LNCaP clone FGC (cell line): ENCODE measurements around the gene SEC22A.
A peak's percentile ranks its signal among the peaks of the same experiment; 100 is the strongest.

Experiments used
- DNase-seq: peaks from one replicate; pipeline ENCODE4 v3.0.0-alpha.2; 2011; ENCODE audit warnings: low read depth
- H3K4me3 ChIP-seq: 2 replicates; pipeline ENCODE4 v1.5.1; 2011; ENCODE audit warnings: mild to moderate bottlenecking, low read depth, low read length, control low read depth
- TF ChIP-seq, protein P1 (sequence below): IDR thresholded peaks from 2 replicates; pipeline ENCODE4 v1.5.1; 2012; ENCODE audit warnings: mild to moderate bottlenecking; ENCODE audit not compliant: control insufficient read depth, insufficient read depth; ENCODE audit errors: extremely low read depth

Gene SEC22A

DNA sequence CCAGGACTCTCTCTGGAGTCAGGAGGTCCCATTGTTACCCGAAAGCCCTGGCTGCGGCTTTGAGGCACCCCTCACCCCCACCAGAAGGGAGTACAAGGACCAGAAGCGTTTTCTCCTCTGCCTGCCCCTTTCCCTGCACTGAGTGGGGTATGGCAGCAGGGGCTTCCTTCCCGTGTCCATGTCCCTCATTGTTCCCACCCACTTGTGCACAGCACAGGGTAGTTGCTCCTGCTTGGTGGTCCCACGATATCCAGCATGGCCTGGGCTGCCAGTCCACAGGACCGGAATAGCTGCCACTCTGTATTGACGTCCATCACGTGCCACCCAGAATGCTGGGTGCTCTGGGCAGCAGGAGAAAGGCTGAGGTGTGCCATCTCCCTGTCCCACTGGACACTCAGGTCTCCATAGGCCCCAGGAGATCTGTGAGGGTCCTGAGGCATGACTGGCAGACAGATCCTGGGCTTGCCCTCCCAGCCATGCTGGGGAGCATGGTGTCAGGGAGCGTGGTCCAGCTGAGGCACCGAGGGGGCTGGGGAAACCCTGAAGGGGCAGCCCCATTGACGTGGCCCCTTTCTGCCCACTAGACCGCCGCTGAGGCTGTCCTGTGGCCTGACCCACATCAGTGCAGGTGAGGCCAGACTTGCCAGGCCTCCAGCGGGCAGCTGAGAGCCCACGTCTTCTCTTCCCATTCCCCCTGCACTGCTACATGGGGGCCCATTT lies 45.3 kb upstream of the SEC22A start:
- H3K4me3 ChIP-seq = no peak overlapping the region
- DNase-seq = no peak
- TF ChIP-seq, protein P1, sequence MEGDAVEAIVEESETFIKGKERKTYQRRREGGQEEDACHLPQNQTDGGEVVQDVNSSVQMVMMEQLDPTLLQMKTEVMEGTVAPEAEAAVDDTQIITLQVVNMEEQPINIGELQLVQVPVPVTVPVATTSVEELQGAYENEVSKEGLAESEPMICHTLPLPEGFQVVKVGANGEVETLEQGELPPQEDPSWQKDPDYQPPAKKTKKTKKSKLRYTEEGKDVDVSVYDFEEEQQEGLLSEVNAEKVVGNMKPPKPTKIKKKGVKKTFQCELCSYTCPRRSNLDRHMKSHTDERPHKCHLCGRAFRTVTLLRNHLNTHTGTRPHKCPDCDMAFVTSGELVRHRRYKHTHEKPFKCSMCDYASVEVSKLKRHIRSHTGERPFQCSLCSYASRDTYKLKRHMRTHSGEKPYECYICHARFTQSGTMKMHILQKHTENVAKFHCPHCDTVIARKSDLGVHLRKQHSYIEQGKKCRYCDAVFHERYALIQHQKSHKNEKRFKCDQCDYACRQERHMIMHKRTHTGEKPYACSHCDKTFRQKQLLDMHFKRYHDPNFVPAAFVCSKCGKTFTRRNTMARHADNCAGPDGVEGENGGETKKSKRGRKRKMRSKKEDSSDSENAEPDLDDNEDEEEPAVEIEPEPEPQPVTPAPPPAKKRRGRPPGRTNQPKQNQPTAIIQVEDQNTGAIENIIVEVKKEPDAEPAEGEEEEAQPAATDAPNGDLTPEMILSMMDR = no peak

DNA sequence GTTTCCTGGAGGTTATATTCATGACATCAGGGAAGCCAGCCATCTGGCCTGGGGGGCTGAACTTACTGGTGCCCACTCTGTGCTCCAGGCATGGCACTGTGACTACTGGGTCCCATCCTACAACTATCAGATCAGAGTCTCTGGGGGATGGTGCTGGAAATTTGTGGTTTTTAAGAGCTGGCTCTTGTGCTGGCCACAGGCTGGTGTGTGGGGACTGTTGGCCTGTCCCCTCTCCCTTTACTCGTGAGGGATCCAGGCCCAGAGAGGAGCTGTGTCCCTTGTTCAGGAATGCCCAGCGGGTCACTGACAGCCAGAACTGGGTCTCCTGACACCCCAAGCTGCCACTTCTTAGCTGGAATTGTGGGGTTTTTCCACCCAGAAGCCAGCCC lies 44.5 kb upstream of the SEC22A start:
- TF ChIP-seq, protein P1 = no peak
- peak overlapping the region; percentile 34; the same call in 1 of the 2 replicates for H3K4me3 ChIP-seq
- DNase-seq = no peak

DNA sequence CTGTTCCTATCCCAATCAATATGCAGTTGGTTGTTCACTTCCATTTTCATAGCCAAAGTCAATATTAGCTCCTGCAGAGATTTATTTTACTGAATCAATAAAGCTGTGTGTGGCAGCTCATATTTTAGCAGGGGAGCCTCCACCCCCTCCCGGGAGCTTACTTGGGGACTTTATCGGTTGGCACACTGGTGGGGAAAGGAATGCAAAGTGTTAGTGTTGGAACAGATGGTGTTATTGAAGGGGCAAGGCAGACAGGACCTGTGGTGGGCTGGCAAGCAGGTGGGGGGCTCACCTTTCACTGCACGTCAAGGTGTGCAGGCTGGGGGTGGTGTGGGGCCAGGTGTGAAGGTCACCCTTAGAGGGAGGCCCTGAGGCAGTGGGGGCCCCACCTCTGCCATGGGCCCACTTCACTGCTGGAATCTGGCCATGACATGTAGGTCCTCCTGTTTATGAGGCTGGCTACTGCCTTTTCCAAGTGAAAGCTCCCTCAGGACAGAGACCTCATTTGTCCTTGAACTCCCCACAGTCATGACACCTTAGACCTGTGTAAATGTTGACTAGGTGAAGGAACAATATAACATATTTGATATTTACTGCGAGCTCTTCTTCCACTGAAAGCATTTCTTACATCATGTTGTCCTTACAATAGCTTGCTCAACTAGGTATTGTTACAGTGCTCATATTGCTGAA lies 44.0 kb upstream of the SEC22A start:
- peak; percentile 49 for DNase-seq
- H3K4me3 ChIP-seq = peak overlapping the region; percentile 34
- TF ChIP-seq, protein P1 = no peak

DNA sequence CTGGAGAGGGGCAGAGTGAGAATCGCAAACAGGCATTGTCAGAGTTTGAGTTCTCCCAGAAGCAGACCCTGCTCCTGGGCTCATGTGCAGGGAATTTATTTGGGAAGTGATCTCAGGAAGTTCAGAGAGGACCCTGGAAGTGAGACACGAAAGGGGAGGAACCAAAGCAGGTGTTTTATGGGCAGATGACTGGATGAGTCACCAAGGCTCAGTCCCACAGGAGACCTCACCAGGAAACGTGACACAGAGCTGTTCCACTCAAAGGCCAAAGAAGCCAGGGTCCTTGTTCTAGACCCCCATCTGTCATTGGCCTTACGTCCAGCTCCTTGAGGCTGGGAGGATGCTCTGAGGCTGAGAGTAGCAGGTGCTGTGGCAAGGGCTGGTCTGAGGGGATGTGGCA lies 43.4 kb upstream of the SEC22A start:
- H3K4me3 ChIP-seq = peak overlapping the region; percentile 34
- peak; percentile 11 for DNase-seq
- TF ChIP-seq, protein P1 = no peak

DNA sequence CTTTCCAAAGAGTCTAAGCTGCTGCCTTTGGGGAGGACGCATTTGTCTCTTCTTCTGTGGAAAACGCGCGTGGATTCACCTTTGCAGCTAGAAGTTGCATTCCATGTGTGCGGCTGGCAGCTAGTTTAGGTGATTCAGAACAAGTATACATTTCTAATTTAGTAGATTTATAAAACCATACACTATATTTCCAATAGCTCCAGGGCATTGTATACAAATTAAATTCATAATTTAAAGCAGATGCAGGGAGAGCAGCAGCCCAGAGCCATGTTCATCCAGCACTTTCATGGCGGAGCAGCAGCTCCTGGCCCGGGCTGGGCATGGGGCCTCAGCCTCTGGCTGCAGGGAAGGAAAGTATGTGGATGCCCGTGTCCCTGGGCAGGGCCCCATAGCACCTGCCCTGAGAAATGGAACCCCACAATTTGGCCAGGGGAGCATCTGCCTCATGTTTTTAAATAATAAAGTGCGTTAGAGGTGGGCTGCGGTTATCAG lies 42.8 kb upstream of the SEC22A start:
- no peak for DNase-seq
- H3K4me3 ChIP-seq = no peak overlapping the region
- TF ChIP-seq, protein P1 = no peak

DNA sequence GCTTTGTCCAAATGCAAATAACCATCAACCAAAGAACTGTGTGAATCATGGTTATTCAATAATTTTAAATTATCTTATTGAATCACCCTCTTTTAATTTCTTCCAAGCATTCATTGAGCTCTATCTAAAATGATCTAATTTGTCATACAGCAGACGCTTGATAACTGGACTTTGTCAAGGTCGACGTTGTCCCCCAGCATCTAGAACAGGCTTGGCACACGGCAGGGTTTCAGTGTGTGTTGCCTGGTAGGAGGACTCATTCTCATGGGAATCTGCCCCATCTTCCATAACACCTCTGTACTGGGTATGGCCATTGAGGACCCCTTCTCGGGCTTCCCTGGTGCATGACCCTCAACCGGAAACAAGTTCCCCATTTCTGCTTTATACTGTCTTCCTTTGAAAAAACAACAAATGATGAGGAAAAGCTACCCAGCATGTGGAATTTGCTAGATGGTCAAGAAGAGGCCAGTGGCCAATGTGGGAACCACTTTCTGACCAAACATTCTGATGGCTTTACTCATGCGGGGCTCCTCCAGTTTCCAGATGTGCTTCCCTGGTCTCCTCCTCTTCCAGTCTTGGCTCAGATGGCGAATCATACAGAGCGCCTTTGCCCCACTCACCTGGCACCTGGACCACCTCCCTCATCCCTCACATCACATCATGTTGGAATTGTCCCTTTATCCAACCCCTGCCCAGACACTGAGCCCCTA lies 41.7 kb upstream of the SEC22A start:
- TF ChIP-seq, protein P1 = no peak
- no peak for DNase-seq
- no peak overlapping the region for H3K4me3 ChIP-seq
